Left renal cortex interstitium (tissue), 4 donors: ENCODE results near the gene TNN. TPM values are rescaled to one million over a fixed set of nuclear protein-coding genes. Genes with fewer than 3 reads are reported as not detected.

Source experiments
- DNase-seq, 4 donors: peaks; one replicate each; pipeline ENCODE4 v3.0.0-alpha.2; 2013; ENCODE audit warnings: low read depth in 4 of 4, low spot score in 2 of 4, missing footprints in 1 of 4
- polyA plus RNA-seq, 4 donors: library from polyadenylated mRNA; unstranded; fragments of 120-200 nt; gene quantifications; one replicate each; pipeline ENCODE4 v1.2.1, GENCODE V29; 2013; ENCODE audit not compliant: insufficient read length in 4 of 4

The TNN gene
- polyA plus RNA-seq, 4 donors = 2.4 to 3.0 (median 2.9) TPM

DNA sequence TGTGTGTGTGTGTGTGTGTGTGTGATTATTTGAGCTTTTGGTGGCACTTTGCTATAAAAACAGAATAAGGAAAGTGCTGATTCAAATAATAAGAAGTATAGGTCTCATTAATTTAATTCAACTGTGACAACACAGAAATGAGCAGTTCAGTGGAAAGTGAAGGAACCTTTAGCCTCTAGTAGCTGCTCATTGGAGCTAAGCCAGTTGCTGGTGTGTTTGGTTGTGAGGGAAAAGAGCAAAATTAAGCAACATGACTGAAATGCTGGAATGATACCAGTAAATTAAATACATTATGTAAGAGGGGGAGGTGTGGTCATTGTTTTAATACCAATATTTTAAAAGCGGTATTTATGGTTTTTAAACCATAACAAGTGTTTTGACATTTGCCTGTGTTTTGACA, 69.7 kb downstream of the TNN start:
- DNase-seq = no peak

- no peak for DNase-seq
These were observed 70.9 kb downstream of the TNN start for GRCh38 chr1:175138579-175138978.

DNA sequence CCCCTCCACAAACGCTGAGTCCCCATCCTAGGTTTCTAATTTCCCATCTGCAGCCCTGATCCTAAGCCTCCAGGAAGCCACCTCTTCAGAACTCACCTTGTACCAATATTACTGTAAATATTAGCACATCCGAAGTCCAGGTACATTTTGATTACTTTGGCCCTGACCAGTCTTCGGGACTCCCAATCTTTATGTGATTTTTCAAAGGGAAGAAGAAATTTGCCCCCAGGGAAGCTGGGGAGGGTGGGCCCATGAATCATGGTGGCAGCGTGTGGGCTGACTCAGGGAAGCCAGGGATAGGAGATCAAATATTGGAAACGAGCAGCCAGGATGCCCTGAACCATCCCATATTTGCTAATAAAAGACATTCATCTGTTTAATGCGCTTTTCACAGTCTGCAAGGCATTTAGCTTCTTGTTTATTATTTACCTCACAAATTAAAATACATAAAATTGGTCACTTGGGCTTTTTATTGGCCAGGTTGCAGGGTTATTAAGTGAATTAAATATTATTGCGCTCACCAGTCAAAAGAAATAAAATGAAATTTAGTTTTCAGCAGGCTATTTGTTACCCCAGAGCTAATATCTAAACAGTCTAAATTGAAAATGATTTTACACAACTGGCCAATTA, 78.4 kb downstream of the TNN start:
- DNase-seq = no peak

GRCh38 chr1:175146529-175147213, 79.0 kb downstream of the TNN start:
- peak in 1 of 4 donors; percentile 51 for DNase-seq

GRCh38 chr1:175147569-175147968, 79.9 kb downstream of the TNN start:
- no peak for DNase-seq

- no peak for DNase-seq
These were observed 80.4 kb downstream of the TNN start for GRCh38 chr1:175148068-175148467.

DNA sequence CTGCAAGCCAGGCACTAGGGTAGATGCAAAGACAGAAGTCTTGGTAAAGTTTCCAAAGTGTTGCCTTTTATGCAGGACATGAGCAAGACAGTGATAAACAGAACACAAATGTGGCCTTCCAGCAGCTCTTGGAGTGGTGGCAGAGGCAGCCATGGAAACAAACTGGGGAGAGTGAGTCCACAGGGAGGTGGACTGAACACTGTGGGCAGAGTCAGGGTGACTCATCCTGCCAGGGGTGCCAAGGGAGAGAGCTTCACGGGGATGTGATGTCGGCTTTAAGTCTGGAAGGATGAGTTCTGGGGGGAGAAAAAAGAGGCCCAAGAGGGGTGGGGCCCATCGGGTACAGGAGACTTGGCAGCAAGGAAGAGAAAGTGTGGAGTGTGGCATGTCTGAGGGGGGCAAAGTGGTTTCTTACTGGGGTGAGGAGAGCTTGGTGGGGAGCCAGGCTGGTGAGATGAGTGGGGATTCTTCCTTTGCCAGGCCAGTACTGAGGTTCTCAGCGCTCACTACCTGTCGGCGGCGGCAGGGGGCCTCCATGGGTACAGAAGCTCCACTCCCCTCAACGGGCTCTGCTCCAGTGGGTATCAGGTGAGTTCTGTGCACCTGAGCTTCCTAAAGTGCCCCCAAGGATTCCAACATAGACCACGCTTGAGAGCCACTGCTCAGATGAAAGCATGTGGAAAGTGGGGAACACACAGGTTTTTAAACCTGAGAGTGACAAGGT, 83.1 kb downstream of the TNN start:
- DNase-seq = no peak

DNA sequence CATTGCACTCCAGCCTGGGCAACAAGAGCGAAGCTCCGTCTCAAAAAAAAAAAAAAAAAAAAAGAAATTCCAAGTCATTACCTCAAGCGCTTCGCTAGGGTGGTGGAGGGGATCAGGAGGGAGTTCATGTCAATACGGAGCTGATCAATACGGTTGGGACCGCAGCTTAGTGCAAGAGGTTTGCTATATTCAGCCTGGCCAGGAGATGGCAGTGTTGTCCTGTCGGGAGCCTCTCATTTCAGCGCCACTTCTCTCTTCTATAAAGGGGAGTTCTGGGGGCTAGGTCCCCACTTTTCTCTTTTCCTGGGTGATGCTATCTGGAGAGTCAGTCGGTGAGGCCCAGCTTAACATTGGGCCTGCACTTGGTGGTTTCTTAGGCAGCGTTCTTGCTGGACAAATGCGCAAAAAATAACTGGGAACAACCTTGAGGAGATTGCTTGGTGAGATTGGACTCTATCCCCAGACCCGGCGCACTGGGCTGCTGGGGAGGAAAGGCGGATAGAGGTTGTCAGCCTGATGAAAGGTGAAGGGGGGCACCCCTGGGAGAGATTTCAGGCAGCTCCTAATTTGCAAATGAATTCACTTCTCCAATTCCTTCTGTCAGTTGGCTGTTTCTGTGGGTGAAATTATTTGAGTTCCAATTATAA, 84.5 kb downstream of the TNN start:
- no peak for DNase-seq

GRCh38 chr1:175154629-175155472, 87.2 kb downstream of the TNN start:
- peak in 1 of 4 donors; percentile 52 for DNase-seq

DNA sequence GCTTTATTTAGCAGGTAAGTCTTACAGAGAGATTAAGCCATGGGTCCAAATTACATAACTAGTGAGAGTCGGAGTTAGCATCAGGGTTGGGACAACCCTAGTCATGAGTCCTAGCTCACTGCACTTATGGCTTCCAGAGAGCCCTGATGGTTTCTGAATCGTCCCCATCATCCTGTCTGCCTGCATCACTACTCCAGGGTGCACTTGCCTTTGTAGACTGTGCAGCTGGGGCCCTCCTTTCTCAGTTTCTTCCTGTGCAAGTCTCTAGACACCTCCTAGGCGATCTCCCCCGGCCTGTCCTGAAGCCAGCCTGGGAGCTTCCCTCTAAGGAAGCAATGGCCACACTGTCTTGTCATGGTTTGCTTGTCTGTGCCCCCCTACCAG, 87.8 kb downstream of the TNN start:
- no peak for DNase-seq

GRCh38 chr1:175155936-175156335, 88.3 kb downstream of the TNN start:
- DNase-seq = no peak

DNA sequence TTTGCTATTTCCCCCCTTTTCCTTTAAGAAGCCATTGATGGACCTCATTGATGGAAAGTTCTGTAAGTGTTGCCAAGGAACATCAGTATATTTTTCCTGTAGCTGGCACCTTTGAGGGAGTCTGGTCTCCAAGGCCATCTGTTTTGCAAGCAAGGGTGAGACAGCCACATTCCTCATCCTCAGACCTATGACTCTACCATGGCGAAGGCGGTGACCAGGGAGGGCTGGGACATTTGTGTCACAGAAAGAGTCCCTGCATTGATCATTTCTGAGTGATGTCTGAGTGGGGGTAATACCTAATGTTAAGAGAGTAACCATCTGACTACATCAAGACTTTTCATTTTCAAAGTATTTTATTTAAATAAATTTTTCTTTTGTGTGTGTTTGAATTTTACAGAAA, 89.6 kb downstream of the TNN start:
- DNase-seq = no peak

- DNase-seq = no peak
These were observed 90.5 kb downstream of the TNN start for GRCh38 chr1:175158170-175158591.

DNA sequence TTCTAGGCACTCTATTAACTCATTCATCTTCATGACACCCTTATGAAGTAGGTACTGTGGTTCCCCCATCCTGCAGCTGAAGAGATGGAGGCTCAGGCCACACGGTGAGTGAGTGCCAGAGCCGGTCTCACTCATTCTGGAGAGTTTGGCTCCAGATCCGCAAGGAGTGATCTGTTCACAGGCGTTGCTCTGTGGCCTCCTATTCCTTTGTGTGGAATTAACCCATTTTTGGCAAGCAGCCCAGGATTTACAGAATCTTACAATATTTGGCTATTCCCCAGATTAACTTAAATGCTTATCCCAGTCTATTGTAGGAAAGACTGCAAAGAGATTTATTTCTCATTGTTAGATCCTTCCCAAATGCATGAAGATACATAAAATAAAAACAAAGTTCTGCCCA, 95.3 kb downstream of the TNN start:
- DNase-seq = no peak

DNA sequence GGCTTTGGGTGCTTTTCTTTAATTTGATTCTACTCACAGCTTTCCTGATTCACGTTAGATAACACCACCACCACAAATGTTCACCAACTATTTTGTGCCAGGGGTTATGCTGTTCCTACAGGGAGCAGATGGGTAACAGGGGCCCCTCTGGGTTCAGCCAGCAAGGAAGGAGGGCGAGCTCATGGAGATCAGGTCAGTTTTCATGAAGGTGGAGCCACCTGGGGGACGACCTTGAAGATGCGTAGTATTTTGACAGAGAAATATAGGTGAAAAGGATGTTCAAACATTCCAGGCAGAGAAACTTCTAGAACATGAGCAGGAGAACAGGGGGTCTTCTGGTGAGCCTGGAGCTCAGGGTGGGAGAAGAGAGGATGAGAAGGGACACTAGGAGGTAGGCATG, 96.1 kb downstream of the TNN start:
- DNase-seq = no peak

DNA sequence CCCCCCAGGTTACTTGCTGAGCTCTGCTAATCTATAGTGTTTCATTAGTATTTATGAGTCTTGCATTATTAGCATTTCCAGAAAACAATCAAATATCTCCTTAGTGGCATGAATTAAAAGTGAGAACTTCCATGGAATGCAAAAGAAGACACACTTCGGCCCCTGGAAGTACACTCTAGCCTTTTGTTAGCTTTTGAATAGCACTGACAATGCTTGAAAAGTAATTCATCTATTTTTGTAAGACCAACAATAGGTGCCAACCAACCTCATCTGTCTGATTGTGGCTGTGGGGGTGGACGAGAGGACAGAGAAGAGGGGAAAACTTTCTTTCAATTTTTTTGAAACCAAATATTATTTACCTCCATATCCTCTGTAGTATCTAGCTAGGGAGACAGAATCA, 97.1 kb downstream of the TNN start:
- DNase-seq = no peak

- DNase-seq = no peak
These were observed 99.1 kb downstream of the TNN start for GRCh38 chr1:175166746-175167145.

DNA sequence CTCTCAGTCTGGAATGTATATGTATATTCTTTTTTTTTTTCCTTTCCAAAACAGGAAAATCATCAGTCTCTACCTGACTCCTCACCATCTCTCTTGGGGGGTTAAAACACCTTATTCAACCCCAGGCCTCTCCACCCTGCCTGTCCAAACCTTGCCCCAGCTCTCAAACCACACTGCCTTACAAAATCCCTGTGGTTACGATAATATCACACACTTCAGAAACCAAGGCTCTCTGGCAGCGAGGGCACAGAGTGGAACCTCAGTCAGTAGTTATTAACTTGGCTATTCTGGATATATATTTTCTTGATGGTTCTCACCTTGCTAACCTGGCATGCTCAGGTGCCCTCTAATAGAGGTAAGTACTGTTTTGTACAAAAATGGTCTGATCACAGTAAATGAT, 100.2 kb downstream of the TNN start:
- no peak for DNase-seq

DNA sequence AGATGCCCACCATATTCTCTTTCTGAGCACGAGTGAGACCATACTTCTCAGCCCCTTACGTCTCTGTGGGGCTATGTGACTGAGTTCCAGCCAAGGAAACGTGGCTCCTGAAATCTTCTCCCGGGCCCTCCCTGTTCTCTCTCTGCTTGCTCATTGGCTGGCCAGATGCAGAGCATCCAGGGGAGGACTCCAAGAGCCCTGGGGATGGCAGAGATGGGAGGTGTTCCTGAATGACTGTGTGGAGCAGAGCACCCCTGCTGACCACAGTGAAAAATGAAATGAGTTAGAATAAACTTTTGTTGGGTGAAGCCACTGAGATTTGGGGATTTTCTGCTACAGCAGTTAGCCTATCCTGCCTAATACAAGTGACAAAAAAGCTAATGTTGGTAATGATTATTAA, 101.1 kb downstream of the TNN start:
- DNase-seq = no peak

DNA sequence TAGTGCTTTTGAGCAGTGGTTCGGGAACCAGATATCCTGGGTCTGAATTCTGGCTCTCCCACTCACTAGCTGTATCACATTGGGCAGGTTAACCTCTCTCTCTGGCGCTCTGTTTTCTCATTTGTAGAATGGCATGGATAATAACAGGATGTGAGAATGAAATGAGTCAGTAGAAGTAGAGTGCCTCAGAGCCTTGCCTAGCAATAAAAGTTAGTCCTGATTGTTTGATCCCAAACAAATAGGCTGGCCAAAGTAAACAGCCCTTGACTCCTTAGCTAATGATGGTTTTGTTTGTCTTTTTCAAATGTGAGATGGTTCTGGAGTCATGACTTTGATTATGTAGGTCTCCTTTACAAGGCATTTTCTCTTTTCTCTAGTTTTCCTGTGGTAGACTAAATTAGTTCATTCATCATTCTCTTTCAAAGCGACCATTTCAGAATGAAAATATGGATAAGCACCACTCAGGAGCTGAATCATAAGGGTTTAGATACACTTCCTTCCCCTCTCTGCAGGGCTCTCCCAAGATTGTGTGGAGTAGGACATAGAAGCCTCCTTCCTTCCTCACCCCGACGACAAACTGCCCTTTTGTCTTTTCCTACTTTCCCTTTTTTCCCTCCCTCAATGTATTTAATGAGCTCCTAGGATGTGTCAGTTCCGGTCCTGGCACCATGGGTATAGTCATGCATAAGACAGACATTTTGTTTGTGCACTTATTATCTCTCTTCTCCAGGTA, 101.8 kb downstream of the TNN start:
- DNase-seq = no peak
